Activated T-helper 1 cell treated with anti-CD3 and anti-CD28 coated beads, Interleukin-12 subunit alpha, Interleukin-12 subunit beta, Interleukin-2, Interleukin-4 antibody, amounts not matched to agents 30 ng/mL and 10 ng/mL and 1 ng/mL, durations not matched to agents 14 hours and 24 hours and 36 hours (primary cell): ENCODE data around the gene CCBE1. TPM values are rescaled to one million over a fixed set of nuclear protein-coding genes. Genes with fewer than 3 reads are reported as not detected.
"Not testable (repeated sequence)": the region's sequence is repeated elsewhere in the genome, so short reads cannot be mapped to it uniquely, and the experiment has no call there.

Experiments used
- DNase-seq: peaks from one replicate; pipeline ENCODE4 v3.0.0; 2021; ENCODE audit warnings: low spot score
- H3K27ac Mint-ChIP-seq: one replicate; pipeline ENCODE4 v1.8.0; 2021; ENCODE audit warnings: mild to moderate bottlenecking, mixed read lengths
- H3K27me3 Mint-ChIP-seq: one replicate; pipeline ENCODE4 v1.8.0; 2022; ENCODE audit warnings: mild to moderate bottlenecking, moderate library complexity, mixed read lengths; ENCODE audit not compliant: insufficient read depth
- H3K36me3 Mint-ChIP-seq: one replicate; pipeline ENCODE4 v1.8.0; 2021; ENCODE audit warnings: low read depth, mixed read lengths
- H3K4me1 Mint-ChIP-seq: one replicate; pipeline ENCODE4 v1.8.0; 2021; ENCODE audit warnings: low read depth, mixed read lengths
- H3K4me3 Mint-ChIP-seq: one replicate; pipeline ENCODE4 v1.8.0; 2021; ENCODE audit warnings: mild to moderate bottlenecking, moderate library complexity, mixed read lengths
- H3K9me3 Mint-ChIP-seq: one replicate; pipeline ENCODE4 v1.8.0; 2021; ENCODE audit warnings: mixed read lengths
- intact Hi-C: fragments of 100-400 bp; cut with micrococcal nuclease; formaldehyde crosslinking; loops from one replicate; pipeline ENCODE4 v1.15.1; 2024
- total RNA-seq: library from RNA; stranded (reverse); gene quantifications from 2 replicates; pipeline ENCODE4 v1.2.3, GENCODE V29; 2022

The CCBE1 gene
- total RNA-seq, result 0.02 TPM in 1 of 2 replicates, not detected in the other

DNA sequence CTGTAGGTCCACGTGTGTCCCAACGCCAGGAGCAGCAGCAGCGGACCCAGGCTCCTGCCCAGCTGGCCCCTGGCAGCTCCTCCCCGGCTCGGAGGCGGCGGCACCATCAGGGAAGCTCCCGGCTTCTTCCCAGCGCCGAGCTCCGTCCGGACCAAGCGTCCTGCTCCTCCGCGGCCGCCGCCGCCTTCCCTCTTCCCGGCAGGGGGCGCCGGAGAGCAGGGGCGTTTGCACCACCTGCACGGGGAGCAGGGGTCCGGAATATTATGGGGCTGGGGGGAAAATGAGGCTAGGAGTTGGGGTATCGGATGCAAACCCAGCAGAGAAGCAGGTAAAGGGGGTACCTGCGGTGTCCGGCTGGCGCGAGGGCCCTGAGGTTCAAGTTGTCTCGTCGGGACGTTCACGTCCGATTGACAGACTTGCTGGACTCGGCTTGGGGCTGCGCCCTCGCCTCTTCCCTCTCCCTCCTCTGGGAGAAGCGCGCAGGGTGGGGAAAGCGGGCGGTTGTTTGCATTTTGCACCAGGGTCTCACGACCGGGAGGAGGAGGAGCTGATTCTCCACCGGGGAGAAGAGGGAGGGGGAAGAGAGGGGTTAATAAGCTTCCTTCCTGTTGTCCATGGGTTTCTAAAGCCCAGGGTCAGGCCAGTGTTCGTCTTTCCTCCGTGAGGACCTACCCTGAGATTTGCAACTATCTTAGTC lies at the start of gene CCBE1:
TSS of gene CCBE1 (minus strand) at position 188 of the 697 bp plus-strand sequence.
- Mint-ChIP-seq H3K27me3 (peaks cover 65% of the 10 kb centered on the region), H3K4me1 (peaks cover 5% of the 10 kb centered on the region), H3K4me3 (peak within 1 kb of the TSS; percentile 23), H3K9me3 (no peaks in the 10 kb centered on the region), H3K27ac (no peak within 1 kb of the TSS), H3K36me3 (no peaks in the 10 kb centered on the region)
- intact Hi-C loops, result loop anchor here (1.0 to 5.0 kb wide), 3 partner anchors 126 to 850 kb away; partner anchors contain the start of gene RAX
- peak; percentile 22 for DNase-seq

DNA sequence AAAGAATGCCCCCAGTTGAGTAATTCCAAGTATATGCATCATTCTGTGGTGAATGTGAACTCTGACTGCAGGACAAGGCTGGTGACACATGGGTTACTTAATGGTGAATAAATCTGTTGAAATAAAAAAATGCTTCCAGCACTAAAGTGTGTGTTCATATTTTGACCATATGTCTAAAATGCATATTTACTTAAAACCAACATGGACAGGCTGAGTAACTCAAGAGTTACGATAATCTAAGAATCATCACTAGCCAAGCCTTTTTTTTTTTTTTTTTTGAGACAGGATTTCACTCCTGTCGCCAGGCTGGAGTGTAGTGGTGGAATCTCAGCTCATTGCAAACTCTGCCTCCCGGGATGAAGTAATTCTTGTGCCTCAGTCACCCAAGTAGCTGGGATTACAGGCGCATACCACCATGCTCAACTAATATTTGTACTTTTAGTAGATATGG lies 47.1 kb upstream of the CCBE1 start:
- intact Hi-C loops, result no loop called here
- H3K4me3 Mint-ChIP-seq, result no peak overlapping the region
- no peaks in the 10 kb centered on the region for H3K36me3 Mint-ChIP-seq
- no peaks in the 10 kb centered on the region for H3K27me3 Mint-ChIP-seq
- no peak for DNase-seq
- no peaks in the 10 kb centered on the region for H3K9me3 Mint-ChIP-seq
- H3K4me1 Mint-ChIP-seq, result no peaks in the 10 kb centered on the region
- H3K27ac Mint-ChIP-seq, result no peak overlapping the region

DNA sequence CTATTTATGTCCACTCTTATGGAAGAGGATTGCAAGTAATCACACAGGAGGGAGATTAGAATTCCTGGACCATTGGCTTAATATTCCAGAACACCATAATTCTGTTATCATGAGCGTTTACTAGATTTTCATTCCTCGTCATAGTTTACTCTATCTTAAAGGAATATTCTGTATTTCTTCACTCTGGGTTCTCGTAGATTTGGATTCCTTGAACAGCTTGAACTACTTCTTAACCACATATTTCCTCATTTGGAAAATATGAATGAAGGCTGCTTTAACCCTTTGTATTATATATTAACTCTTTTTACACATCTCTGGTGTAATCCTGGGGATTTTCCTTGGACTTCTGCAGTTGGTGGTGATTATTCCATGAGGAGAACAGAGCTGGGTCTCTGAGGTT lies 46.3 kb upstream of the CCBE1 start:
- H3K4me3 Mint-ChIP-seq, result no peak overlapping the region
- intact Hi-C loops, result no loop called here
- no peaks in the 10 kb centered on the region for H3K4me1 Mint-ChIP-seq
- no peaks in the 10 kb centered on the region for H3K36me3 Mint-ChIP-seq
- no peak overlapping the region for H3K27ac Mint-ChIP-seq
- no peaks in the 10 kb centered on the region for H3K9me3 Mint-ChIP-seq
- peaks cover 3% of the 10 kb centered on the region for H3K27me3 Mint-ChIP-seq
- no peak for DNase-seq

DNA sequence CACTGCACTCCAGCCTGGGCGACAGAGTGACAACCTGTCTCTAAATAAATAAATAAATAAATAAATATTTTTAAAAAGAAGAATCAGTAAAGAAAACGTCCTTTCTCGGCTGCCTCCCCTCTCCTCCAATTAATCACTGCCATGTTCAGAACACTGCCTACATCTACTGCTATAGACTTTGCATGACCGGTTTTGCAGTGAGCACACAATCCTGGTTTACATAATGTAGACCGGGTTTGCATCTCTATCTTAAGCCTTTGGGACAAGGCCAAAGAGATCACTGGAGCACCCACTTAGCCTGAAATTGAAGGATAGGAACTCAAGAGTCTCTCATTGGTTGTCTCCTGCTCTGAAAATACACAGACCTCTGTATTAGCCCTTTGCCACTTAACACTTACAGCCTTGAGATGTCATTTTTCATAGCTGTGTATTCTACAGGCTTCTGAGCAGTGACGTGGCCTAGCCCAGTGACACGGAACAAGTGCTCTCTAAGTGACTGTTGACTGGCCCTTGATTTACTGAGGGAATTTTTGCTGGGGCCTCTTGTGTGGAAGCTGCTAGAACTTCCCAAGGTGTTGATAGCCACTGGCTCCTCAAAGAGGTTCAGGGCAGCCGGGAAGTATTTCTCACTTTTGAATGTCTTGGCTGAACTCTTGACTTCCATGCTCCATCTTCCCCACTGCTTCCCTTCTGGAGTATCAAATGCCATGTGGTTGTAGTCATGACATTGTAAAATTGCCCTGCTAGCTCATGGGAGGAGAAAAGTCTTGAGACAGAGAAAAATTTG lies 45.3 kb upstream of the CCBE1 start:
- H3K4me1 Mint-ChIP-seq, result no peaks in the 10 kb centered on the region
- no peaks in the 10 kb centered on the region for H3K9me3 Mint-ChIP-seq
- no peak overlapping the region for H3K27ac Mint-ChIP-seq
- no peaks in the 10 kb centered on the region for H3K36me3 Mint-ChIP-seq
- H3K4me3 Mint-ChIP-seq, result no peak overlapping the region
- H3K27me3 Mint-ChIP-seq, result peaks cover 3% of the 10 kb centered on the region
- no peak for DNase-seq
- intact Hi-C loops, result no loop called here

DNA sequence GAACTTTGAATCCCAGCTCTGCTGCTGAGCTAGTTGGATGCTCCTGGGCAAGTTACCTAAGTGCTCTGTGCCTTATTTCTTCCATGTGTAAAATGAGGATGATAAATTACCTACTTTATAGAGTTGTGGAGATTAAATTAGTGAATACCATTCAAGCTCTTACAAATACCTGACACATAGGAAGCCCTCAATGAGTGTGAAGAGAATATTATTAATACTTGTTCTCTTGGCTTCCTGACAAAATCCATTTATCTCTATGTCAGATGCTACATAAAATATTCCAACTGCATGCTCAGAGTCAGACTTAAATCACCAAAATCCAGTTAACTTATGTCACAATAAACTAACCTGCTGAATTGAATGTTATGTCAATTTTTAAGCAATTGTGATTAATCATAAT lies 42.9 kb upstream of the CCBE1 start:
- no peak overlapping the region for H3K27ac Mint-ChIP-seq
- no peaks in the 10 kb centered on the region for H3K36me3 Mint-ChIP-seq
- peaks cover 3% of the 10 kb centered on the region for H3K27me3 Mint-ChIP-seq
- intact Hi-C loops, result no loop called here
- DNase-seq, result no peak
- H3K9me3 Mint-ChIP-seq, result no peaks in the 10 kb centered on the region
- no peaks in the 10 kb centered on the region for H3K4me1 Mint-ChIP-seq
- no peak overlapping the region for H3K4me3 Mint-ChIP-seq

DNA sequence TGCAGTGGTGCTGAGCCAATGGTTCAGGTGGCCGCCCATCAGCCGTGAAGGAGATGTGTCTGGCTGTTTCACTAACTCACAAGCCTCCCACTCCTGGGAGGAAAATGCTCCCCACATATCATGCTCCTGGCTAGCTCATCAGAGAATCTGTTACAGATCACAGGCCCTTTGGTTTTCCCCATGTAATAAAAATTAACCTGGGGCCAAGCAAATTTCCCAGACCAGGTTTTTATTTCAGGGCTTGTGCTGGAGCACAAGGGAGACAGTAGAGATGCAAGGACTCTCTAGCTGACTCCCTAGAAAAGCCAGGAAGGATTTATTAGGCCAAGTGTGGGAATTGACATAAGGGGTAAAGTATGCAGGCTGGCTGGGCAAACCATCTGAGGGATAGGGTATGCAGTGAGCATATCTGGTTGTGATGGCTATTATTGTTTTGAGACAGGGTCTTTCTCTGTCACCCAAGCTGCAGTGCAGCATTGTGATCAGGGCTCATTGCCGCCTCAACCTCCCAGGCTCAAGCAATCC lies 40.6 kb upstream of the CCBE1 start:
- H3K27ac Mint-ChIP-seq, result no peak overlapping the region
- no peaks in the 10 kb centered on the region for H3K4me1 Mint-ChIP-seq
- H3K4me3 Mint-ChIP-seq, result no peak overlapping the region
- intact Hi-C loops, result no loop called here
- no peaks in the 10 kb centered on the region for H3K36me3 Mint-ChIP-seq
- peaks cover 3% of the 10 kb centered on the region for H3K27me3 Mint-ChIP-seq
- DNase-seq, result no peak
- H3K9me3 Mint-ChIP-seq, result no peaks in the 10 kb centered on the region

DNA sequence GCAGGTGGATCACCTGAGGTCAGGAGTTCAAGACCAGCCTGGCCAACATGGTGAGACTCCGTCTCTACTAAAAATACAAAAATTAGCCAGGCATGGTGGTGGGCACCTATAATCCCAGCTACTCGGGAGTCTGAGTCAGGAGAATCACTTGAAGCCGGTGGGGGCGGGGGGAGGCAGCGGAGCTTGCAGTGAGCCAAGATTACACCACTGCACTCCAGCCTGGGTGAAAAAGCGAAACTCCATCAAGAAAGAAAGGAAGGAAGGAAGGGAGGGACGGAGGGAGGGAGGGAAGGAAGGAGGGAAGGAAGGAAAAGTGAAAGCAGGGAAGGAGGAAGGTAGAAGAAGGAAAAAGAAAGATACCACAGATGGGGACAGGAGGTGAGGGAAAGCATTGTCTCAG lies 40.1 kb upstream of the CCBE1 start:
- H3K9me3 Mint-ChIP-seq, intact Hi-C loops, H3K27ac Mint-ChIP-seq, H3K4me3 Mint-ChIP-seq, DNase-seq, H3K36me3 Mint-ChIP-seq, H3K27me3 Mint-ChIP-seq, H3K4me1 Mint-ChIP-seq: not testable (repeated sequence)

DNA sequence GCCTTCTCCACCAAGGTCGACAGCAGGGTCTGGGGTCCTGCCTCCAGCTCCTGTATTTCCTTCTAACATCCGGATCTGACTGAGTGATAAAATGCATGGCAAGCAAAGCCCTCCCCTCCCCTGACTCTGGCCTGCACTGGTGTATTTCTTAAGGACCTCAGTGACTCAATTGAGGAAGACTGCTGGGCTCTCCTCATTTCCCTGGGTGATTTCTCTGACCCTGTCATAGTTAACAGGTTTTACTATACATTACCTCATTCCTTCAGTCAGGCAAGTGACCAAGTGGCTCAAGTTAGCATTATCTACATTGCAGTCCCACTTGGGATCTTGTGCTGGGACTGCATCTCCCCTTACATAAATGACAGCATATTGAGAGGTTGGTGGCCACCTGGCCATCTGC lies 38.8 kb upstream of the CCBE1 start:
- Mint-ChIP-seq H3K27me3 (peaks cover 3% of the 10 kb centered on the region), H3K27ac (no peak overlapping the region), H3K4me3 (no peak overlapping the region), H3K4me1 (no peaks in the 10 kb centered on the region), H3K9me3 (no peaks in the 10 kb centered on the region), H3K36me3 (no peaks in the 10 kb centered on the region)
- no peak for DNase-seq
- intact Hi-C loops, result no loop called here

DNA sequence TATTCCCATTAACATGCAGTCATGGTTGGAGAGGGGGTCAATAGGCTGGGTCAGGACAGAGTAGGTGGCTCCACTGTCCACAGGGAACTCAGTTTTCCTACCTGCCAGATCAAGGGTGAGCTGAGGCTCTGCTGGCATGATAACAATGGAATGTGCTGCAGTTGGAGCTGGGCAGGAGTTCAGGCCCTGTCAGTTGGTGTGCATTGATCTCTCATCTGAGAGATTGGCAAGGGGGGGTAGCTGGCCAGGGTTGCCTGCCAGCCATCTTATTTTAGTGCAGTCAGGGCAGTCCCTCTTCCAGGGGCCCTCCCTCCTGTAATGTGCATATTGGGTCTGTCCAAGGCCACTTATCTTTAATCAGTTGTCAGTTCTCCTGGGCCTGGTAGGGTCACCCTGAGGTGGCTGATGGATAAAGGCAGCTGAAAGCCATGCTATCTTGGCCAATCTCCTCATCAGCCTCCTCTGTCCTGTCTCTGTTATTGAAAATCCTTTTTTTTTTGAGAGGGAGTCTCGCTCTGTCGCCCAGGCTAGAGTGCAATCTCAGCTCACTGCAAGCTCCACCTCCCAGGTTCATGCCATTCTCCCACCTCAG lies 38.1 kb upstream of the CCBE1 start:
- DNase-seq, result no peak
- H3K27me3 Mint-ChIP-seq, result peaks cover 3% of the 10 kb centered on the region
- intact Hi-C loops, result no loop called here
- no peaks in the 10 kb centered on the region for H3K9me3 Mint-ChIP-seq
- no peaks in the 10 kb centered on the region for H3K36me3 Mint-ChIP-seq
- no peak overlapping the region for H3K27ac Mint-ChIP-seq
- H3K4me1 Mint-ChIP-seq, result no peaks in the 10 kb centered on the region
- H3K4me3 Mint-ChIP-seq, result no peak overlapping the region

DNA sequence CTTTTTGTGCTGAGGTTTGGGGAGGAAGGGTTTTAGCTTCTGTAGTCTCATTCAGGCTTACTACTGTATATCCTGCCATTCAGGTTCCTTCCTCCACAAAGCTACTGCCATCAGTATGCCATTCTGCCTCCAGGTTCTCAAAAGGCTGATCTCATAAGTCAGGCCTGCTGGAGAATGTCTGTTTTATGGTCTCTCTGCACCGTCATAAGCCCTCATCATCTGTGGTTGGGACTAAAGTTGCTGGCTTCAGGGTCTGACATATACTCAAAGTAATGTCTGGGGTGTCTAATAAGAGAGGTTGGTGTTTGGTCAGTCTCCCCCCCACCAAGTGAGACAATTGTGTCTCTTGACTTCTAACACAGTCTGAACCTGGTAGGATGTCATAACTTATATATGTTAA lies 36.2 kb upstream of the CCBE1 start:
- H3K4me1 Mint-ChIP-seq, result no peaks in the 10 kb centered on the region
- H3K9me3 Mint-ChIP-seq, result no peaks in the 10 kb centered on the region
- intact Hi-C loops, result no loop called here
- H3K4me3 Mint-ChIP-seq, result no peak overlapping the region
- no peak for DNase-seq
- no peak overlapping the region for H3K27ac Mint-ChIP-seq
- H3K27me3 Mint-ChIP-seq, result no peaks in the 10 kb centered on the region
- H3K36me3 Mint-ChIP-seq, result no peaks in the 10 kb centered on the region

DNA sequence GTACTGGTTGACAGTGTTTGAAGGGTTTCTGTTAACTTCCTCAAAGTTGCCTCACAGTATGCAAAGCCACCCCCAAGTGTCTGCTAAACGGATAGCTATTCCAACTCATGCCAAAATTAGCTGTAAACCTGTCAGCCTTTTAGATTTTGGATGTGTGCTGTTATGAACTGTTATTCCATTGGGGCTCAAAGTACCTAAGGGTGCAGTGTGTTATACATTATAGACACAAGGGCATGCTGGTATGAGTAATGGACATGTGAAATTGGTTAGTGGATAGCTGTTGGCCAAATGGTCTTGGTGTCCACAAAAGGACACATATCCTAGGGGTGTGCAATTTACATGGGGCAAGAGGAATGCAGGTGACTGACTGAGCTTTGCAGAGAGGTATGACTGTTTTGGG lies 33.7 kb upstream of the CCBE1 start:
- Mint-ChIP-seq H3K9me3 (no peaks in the 10 kb centered on the region), H3K36me3 (no peaks in the 10 kb centered on the region), H3K4me3 (no peak overlapping the region), H3K27ac (no peak overlapping the region), H3K4me1 (no peaks in the 10 kb centered on the region), H3K27me3 (no peaks in the 10 kb centered on the region)
- intact Hi-C loops, result no loop called here
- no peak for DNase-seq

DNA sequence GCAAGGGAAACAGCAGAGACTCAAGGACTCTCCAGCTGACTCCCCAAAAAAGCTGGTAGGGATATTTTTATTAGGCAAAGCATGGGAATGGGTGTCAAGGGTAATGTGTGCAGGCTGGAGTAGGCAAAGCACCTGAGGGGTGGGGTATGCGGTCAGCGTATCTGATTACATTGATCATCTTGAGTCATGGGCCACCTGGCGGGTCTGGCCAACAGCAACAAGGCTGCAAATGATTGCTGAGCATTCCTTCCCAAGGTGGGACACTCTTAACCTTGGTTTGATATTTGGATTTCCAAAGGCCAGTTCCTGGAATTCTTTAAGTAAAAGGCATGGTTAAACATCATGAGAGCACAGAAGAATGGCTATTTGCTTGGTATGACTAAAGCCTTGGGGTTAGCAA lies 32.6 kb upstream of the CCBE1 start:
- Mint-ChIP-seq H3K27me3 (no peaks in the 10 kb centered on the region), H3K4me1 (no peaks in the 10 kb centered on the region), H3K36me3 (no peaks in the 10 kb centered on the region), H3K9me3 (no peaks in the 10 kb centered on the region), H3K4me3 (no peak overlapping the region), H3K27ac (no peak overlapping the region)
- no peak for DNase-seq
- intact Hi-C loops, result no loop called here

DNA sequence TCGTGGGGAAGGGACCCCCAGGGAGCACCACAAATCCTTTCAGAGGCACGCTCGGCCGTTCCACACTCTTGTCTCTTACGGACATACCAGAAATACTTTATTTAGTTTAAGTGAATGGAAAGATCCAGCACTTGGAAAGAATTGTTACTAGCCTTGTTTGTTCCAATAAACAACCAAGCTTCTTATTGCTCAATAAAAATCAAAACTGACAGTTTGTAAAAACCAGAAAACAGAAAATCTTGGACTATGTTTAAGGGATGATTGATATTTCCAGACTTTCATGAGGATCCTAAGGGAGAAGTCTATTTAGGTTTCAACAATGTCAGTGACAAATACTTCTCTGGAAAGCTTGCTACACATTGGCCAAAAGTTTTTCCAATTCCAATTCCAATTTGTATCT lies 31.6 kb upstream of the CCBE1 start:
- intact Hi-C loops, result no loop called here
- no peak overlapping the region for H3K4me3 Mint-ChIP-seq
- H3K9me3 Mint-ChIP-seq, result no peaks in the 10 kb centered on the region
- no peak overlapping the region for H3K27ac Mint-ChIP-seq
- H3K4me1 Mint-ChIP-seq, result no peaks in the 10 kb centered on the region
- H3K27me3 Mint-ChIP-seq, result no peaks in the 10 kb centered on the region
- H3K36me3 Mint-ChIP-seq, result no peaks in the 10 kb centered on the region
- no peak for DNase-seq
